Limb (tissue), 2 donors: Measurements from ENCODE around the gene CD59.

Experiments used
- DNase-seq, 2 donors: peaks; one replicate each; pipeline ENCODE4 v3.0.0-alpha.2; 2016; ENCODE audit errors: extremely low spot score in 2 of 2

CD59 gene

GRCh38 chr11:33736148-33736812 lies at the start of gene CD59:
TSS of gene CD59 (minus strand) at chr11:33736423. CDS start at chr11:33722445, 13,978 bp downstream.
- DNase-seq: peak; percentile 82 to 95

GRCh38 chr11:33785609-33786008 lies 49.4 kb upstream of the CD59 start:
- DNase-seq: no peak

- DNase-seq: peak in 1 of 2 donors; percentile 32
Observed at GRCh38 chr11:33779849-33780528, 43.8 kb upstream of the CD59 start.

- DNase-seq: peak; percentile 58 to 67
Observed at GRCh38 chr11:33778675-33779074, 42.5 kb upstream of the CD59 start.

GRCh38 chr11:33777906-33778305 lies 41.7 kb upstream of the CD59 start:
- DNase-seq: no peak

- DNase-seq: no peak
Observed at GRCh38 chr11:33775832-33776470, 39.7 kb upstream of the CD59 start.

- DNase-seq: no peak
Observed at GRCh38 chr11:33775467-33775807, 39.2 kb upstream of the CD59 start.

GRCh38 chr11:33774736-33775466 lies 38.7 kb upstream of the CD59 start:
- DNase-seq: no peak

GRCh38 chr11:33773987-33774735 lies 37.9 kb upstream of the CD59 start, which contains the start of gene FBXO3:
TSS of gene FBXO3 (minus strand) at chr11:33774520. CDS start at chr11:33774497, 23 bp downstream.
- DNase-seq: peak; percentile 82 to 94

- no peak for DNase-seq
Observed at GRCh38 chr11:33773404-33773986, 37.3 kb upstream of the CD59 start.

GRCh38 chr11:33772870-33773269 lies 36.6 kb upstream of the CD59 start:
- no peak for DNase-seq

GRCh38 chr11:33772300-33772699 lies 36.1 kb upstream of the CD59 start:
- DNase-seq: no peak

GRCh38 chr11:33770236-33770635 lies 34.0 kb upstream of the CD59 start:
- DNase-seq: no peak

GRCh38 chr11:33769542-33769941 lies 33.3 kb upstream of the CD59 start:
- no peak for DNase-seq

- no peak for DNase-seq
Observed at GRCh38 chr11:33767624-33768023, 31.4 kb upstream of the CD59 start.

GRCh38 chr11:33766085-33766484 lies 29.9 kb upstream of the CD59 start:
- DNase-seq: no peak

- no peak for DNase-seq
Observed at GRCh38 chr11:33761471-33761870, 25.2 kb upstream of the CD59 start.

GRCh38 chr11:33753304-33753967 lies 17.2 kb upstream of the CD59 start:
- DNase-seq: no peak

GRCh38 chr11:33751878-33752277 lies 15.7 kb upstream of the CD59 start:
- DNase-seq: no peak

- DNase-seq: no peak
Observed at GRCh38 chr11:33747979-33748378, 11.8 kb upstream of the CD59 start.
